ENCODE data around the gene ARRB2.

GRCh38 chr17:4719684-4720221 lies 9.3 kb downstream of the ARRB2 start:
- TF ChIP-seq, protein P1, sequence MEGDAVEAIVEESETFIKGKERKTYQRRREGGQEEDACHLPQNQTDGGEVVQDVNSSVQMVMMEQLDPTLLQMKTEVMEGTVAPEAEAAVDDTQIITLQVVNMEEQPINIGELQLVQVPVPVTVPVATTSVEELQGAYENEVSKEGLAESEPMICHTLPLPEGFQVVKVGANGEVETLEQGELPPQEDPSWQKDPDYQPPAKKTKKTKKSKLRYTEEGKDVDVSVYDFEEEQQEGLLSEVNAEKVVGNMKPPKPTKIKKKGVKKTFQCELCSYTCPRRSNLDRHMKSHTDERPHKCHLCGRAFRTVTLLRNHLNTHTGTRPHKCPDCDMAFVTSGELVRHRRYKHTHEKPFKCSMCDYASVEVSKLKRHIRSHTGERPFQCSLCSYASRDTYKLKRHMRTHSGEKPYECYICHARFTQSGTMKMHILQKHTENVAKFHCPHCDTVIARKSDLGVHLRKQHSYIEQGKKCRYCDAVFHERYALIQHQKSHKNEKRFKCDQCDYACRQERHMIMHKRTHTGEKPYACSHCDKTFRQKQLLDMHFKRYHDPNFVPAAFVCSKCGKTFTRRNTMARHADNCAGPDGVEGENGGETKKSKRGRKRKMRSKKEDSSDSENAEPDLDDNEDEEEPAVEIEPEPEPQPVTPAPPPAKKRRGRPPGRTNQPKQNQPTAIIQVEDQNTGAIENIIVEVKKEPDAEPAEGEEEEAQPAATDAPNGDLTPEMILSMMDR (IDR thresholded peaks at IDR 0.05 in 4 of 5, conservative IDR thresholded peaks at IDR 0.05 in 1 of 5): no peak
- TF ChIP-seq POLR2A (IDR thresholded peaks at IDR 0.05): no peak
